HK-2 (cell line): ENCODE measurements around the gene MAFF.

ENCODE experiments used
- DNase-seq: peaks from one replicate; pipeline ENCODE4 v3.0.0-alpha.2; 2018; ENCODE audit not compliant: unreplicated experiment

Gene MAFF

GRCh38 chr22:38248280-38248679 is 46.5 kb downstream of the MAFF start:
- DNase-seq = no peak

GRCh38 chr22:38249301-38249700 is 47.5 kb downstream of the MAFF start:
- DNase-seq = no peak

- no peak for DNase-seq
These were observed 48.2 kb downstream of the MAFF start for GRCh38 chr22:38249803-38250642.

GRCh38 chr22:38250643-38251340 is 49.0 kb downstream of the MAFF start:
- no peak for DNase-seq

GRCh38 chr22:38251341-38251692 is 49.5 kb downstream of the MAFF start:
- no peak for DNase-seq

- no peak for DNase-seq
These were observed 53.9 kb downstream of the MAFF start for GRCh38 chr22:38255697-38256096.

- DNase-seq = no peak
These were observed 55.4 kb downstream of the MAFF start for GRCh38 chr22:38257181-38257580.

- DNase-seq = no peak
These were observed 56.0 kb downstream of the MAFF start for GRCh38 chr22:38257650-38258250.

- no peak for DNase-seq
These were observed 57.1 kb downstream of the MAFF start for GRCh38 chr22:38258895-38259294.

- DNase-seq = no peak
These were observed 57.6 kb downstream of the MAFF start for GRCh38 chr22:38259370-38259769.

- DNase-seq = no peak
These were observed 59.2 kb downstream of the MAFF start for GRCh38 chr22:38260761-38261681.

- DNase-seq = no peak
These were observed 60.4 kb downstream of the MAFF start for GRCh38 chr22:38262051-38262795.

- DNase-seq = no peak
These were observed 62.6 kb downstream of the MAFF start for GRCh38 chr22:38264322-38264843.
